WTC11 (cell line): ENCODE measurements around the gene ZMYND8.

Experiments used
- ETV6 ChIP-seq: sonication (generic); formaldehyde crosslinking; IDR thresholded peaks from 2 replicates; pipeline ENCODE4 v1.8.1; 2022; ENCODE audit warnings: mild to moderate bottlenecking, missing genetic modification reagents
- MAX ChIP-seq: sonication (generic); formaldehyde crosslinking; IDR thresholded peaks from 2 replicates; pipeline ENCODE4 v1.8.0; 2022; ENCODE audit warnings: mild to moderate bottlenecking, missing genetic modification reagents
- NR2C2 ChIP-seq: sonication (generic); formaldehyde crosslinking; IDR thresholded peaks from 2 replicates; pipeline ENCODE4 v1.8.0; 2022; ENCODE audit warnings: mild to moderate bottlenecking, missing genetic modification reagents
- PRDM15 ChIP-seq: sonication (generic); formaldehyde crosslinking; IDR thresholded peaks from 2 replicates; pipeline ENCODE4 v1.8.0; 2022; ENCODE audit warnings: missing genetic modification reagents
- SP1 ChIP-seq: sonication (generic); formaldehyde crosslinking; conservative IDR thresholded peaks from 2 replicates; pipeline ENCODE4 v1.8.1; 2022; ENCODE audit warnings: missing genetic modification reagents
- TP53 ChIP-seq: sonication (generic); formaldehyde crosslinking; IDR thresholded peaks from 2 replicates; pipeline ENCODE4 v1.8.1; 2023; ENCODE audit warnings: mild to moderate bottlenecking, missing genetic modification reagents
- ZBTB43 ChIP-seq: sonication (generic); formaldehyde crosslinking; IDR thresholded peaks from 2 replicates; pipeline ENCODE4 v1.8.1; 2023; ENCODE audit warnings: mild to moderate bottlenecking, missing genetic modification reagents
- ZNF138 ChIP-seq: sonication (generic); formaldehyde crosslinking; conservative IDR thresholded peaks from 2 replicates; pipeline ENCODE4 v1.8.1; 2022; ENCODE audit warnings: mild to moderate bottlenecking, moderate library complexity, missing genetic modification reagents
- ZNF232 ChIP-seq: sonication (generic); formaldehyde crosslinking; IDR thresholded peaks from 2 replicates; pipeline ENCODE4 v1.8.0; 2022; ENCODE audit warnings: mild to moderate bottlenecking, missing genetic modification reagents
- TF ChIP-seq, protein P1 (sequence below): fragments of 200-600 bp; IDR thresholded peaks from 2 replicates; pipeline ENCODE4 v1.8.0; 2022; ENCODE audit warnings: antibody characterized with exemption
- TF ChIP-seq, protein P2 (sequence below): sonication (generic); formaldehyde crosslinking; IDR thresholded peaks from 2 replicates; pipeline ENCODE4 v1.8.1; 2023; ENCODE audit warnings: mild to moderate bottlenecking, missing genetic modification reagents, moderate library complexity
- TF ChIP-seq, protein P3 (sequence below): sonication (generic); formaldehyde crosslinking; conservative IDR thresholded peaks from 2 replicates; pipeline ENCODE4 v1.8.1; 2023; ENCODE audit warnings: mild to moderate bottlenecking, low read depth, missing genetic modification reagents, moderate library complexity
- TF ChIP-seq, protein P4 (sequence below): sonication (generic); formaldehyde crosslinking; IDR thresholded peaks from 2 replicates; pipeline ENCODE4 v1.8.0; 2022; ENCODE audit warnings: mild to moderate bottlenecking, missing genetic modification reagents
- TF ChIP-seq, protein P5 (sequence below): sonication (generic); formaldehyde crosslinking; IDR thresholded peaks from 2 replicates; pipeline ENCODE4 v1.8.1; 2023; ENCODE audit warnings: mild to moderate bottlenecking, missing genetic modification reagents

GRCh38 chr20:47208534-47209174 lies 147.8 kb downstream of the ZMYND8 start:
- TF ChIP-seq NR2C2 (CRISPR knock-in tag) (no peak), TP53 (CRISPR knock-in tag) (no peak), ETV6 (CRISPR knock-in tag) (no peak), ZBTB43 (no peak), ZNF138 (CRISPR knock-in tag) (no peak), ZNF232 (CRISPR knock-in tag) (no peak), PRDM15 (CRISPR knock-in tag) (no peak), SP1 (CRISPR knock-in tag) (no peak), MAX (CRISPR knock-in tag) (no peak)
- TF ChIP-seq, protein P1, sequence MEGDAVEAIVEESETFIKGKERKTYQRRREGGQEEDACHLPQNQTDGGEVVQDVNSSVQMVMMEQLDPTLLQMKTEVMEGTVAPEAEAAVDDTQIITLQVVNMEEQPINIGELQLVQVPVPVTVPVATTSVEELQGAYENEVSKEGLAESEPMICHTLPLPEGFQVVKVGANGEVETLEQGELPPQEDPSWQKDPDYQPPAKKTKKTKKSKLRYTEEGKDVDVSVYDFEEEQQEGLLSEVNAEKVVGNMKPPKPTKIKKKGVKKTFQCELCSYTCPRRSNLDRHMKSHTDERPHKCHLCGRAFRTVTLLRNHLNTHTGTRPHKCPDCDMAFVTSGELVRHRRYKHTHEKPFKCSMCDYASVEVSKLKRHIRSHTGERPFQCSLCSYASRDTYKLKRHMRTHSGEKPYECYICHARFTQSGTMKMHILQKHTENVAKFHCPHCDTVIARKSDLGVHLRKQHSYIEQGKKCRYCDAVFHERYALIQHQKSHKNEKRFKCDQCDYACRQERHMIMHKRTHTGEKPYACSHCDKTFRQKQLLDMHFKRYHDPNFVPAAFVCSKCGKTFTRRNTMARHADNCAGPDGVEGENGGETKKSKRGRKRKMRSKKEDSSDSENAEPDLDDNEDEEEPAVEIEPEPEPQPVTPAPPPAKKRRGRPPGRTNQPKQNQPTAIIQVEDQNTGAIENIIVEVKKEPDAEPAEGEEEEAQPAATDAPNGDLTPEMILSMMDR: no peak
- TF ChIP-seq, protein P2, sequence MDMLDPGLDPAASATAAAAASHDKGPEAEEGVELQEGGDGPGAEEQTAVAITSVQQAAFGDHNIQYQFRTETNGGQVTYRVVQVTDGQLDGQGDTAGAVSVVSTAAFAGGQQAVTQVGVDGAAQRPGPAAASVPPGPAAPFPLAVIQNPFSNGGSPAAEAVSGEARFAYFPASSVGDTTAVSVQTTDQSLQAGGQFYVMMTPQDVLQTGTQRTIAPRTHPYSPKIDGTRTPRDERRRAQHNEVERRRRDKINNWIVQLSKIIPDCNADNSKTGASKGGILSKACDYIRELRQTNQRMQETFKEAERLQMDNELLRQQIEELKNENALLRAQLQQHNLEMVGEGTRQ (CRISPR knock-in tag): no peak
- TF ChIP-seq, protein P3, sequence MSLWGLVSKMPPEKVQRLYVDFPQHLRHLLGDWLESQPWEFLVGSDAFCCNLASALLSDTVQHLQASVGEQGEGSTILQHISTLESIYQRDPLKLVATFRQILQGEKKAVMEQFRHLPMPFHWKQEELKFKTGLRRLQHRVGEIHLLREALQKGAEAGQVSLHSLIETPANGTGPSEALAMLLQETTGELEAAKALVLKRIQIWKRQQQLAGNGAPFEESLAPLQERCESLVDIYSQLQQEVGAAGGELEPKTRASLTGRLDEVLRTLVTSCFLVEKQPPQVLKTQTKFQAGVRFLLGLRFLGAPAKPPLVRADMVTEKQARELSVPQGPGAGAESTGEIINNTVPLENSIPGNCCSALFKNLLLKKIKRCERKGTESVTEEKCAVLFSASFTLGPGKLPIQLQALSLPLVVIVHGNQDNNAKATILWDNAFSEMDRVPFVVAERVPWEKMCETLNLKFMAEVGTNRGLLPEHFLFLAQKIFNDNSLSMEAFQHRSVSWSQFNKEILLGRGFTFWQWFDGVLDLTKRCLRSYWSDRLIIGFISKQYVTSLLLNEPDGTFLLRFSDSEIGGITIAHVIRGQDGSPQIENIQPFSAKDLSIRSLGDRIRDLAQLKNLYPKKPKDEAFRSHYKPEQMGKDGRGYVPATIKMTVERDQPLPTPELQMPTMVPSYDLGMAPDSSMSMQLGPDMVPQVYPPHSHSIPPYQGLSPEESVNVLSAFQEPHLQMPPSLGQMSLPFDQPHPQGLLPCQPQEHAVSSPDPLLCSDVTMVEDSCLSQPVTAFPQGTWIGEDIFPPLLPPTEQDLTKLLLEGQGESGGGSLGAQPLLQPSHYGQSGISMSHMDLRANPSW: no peak
- TF ChIP-seq, protein P4, sequence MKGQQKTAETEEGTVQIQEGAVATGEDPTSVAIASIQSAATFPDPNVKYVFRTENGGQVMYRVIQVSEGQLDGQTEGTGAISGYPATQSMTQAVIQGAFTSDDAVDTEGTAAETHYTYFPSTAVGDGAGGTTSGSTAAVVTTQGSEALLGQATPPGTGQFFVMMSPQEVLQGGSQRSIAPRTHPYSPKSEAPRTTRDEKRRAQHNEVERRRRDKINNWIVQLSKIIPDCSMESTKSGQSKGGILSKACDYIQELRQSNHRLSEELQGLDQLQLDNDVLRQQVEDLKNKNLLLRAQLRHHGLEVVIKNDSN: no peak
- TF ChIP-seq, protein P5, sequence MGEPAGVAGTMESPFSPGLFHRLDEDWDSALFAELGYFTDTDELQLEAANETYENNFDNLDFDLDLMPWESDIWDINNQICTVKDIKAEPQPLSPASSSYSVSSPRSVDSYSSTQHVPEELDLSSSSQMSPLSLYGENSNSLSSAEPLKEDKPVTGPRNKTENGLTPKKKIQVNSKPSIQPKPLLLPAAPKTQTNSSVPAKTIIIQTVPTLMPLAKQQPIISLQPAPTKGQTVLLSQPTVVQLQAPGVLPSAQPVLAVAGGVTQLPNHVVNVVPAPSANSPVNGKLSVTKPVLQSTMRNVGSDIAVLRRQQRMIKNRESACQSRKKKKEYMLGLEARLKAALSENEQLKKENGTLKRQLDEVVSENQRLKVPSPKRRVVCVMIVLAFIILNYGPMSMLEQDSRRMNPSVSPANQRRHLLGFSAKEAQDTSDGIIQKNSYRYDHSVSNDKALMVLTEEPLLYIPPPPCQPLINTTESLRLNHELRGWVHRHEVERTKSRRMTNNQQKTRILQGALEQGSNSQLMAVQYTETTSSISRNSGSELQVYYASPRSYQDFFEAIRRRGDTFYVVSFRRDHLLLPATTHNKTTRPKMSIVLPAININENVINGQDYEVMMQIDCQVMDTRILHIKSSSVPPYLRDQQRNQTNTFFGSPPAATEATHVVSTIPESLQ: no peak
